CD4-positive, alpha-beta memory T cell (primary cell): ENCODE results near the gene B3GNT8. TPM values are rescaled to one million over a fixed set of nuclear protein-coding genes. Genes with fewer than 3 reads are reported as not detected.
A peak's percentile ranks its signal among the peaks of the same experiment; 100 is the strongest.

Experiments
- CTCF ChIA-PET: fragments of 350-600 bp; sonication (Branson Sonifier 250); formaldehyde crosslinking; loops from one replicate; lab custom pipeline; 2021; ENCODE audit warnings: inconsistent platforms; ENCODE audit not compliant: partially characterized antibody; lab: Charles Lee
- POLR2A ChIA-PET: fragments of 350-600 bp; sonication (Branson Sonifier 250); formaldehyde crosslinking; loops from one replicate; lab custom pipeline; 2021; ENCODE audit not compliant: partially characterized antibody; lab: Charles Lee
- DNase-seq, 5 donors: peaks; one replicate each; pipeline versions ENCODE4 v3.0.0 to v3.0.0-alpha.2; 2020 to 2022; ENCODE audit warnings: mixed read lengths in 1 of 5
- H3K27ac ChIP-seq: one replicate; pipeline ENCODE4 v1.7.0; 2013; ENCODE audit warnings: low read depth, low read length
- H3K27me3 ChIP-seq: 2 replicates; pipeline ENCODE4 v1.7.0; 2013; ENCODE audit warnings: mild to moderate bottlenecking, low read length, moderate library complexity; ENCODE audit not compliant: insufficient read depth
- H3K36me3 ChIP-seq: 2 replicates; pipeline ENCODE4 v1.7.0; 2013; ENCODE audit warnings: mild to moderate bottlenecking, low read length, moderate library complexity; ENCODE audit not compliant: insufficient read depth
- H3K4me1 ChIP-seq: 2 replicates; pipeline ENCODE4 v1.7.0; 2013; ENCODE audit warnings: mild to moderate bottlenecking, low read length, moderate library complexity; ENCODE audit not compliant: insufficient read depth
- H3K4me3 ChIP-seq, 2 donors: one replicate each; pipeline ENCODE4 v1.7.0; 2013; ENCODE audit warnings: low read length in 2 of 2, mild to moderate bottlenecking in 1 of 2
- H3K9me3 ChIP-seq, 2 donors: one replicate each; pipeline ENCODE4 v1.7.0; 2013; ENCODE audit warnings: low read length in 2 of 2, control low read depth in 1 of 2; ENCODE audit not compliant: control insufficient read depth in 1 of 2
- H3K27ac Mint-ChIP-seq, 7 donors: one replicate each; pipeline ENCODE4 v1.8.0; 2020 to 2021; ENCODE audit warnings: mixed read lengths in 7 of 7, mild to moderate bottlenecking in 6 of 7, inconsistent platforms in 3 of 7, moderate library complexity in 3 of 7
- H3K27me3 Mint-ChIP-seq, 2 donors: one replicate each; pipeline ENCODE4 v1.8.0; 2020 to 2021; ENCODE audit warnings: mixed read lengths in 2 of 2
- H3K36me3 Mint-ChIP-seq, 2 donors: one replicate each; pipeline ENCODE4 v1.8.0; 2020 to 2021; ENCODE audit warnings: mixed read lengths in 2 of 2, inconsistent platforms in 1 of 2, mild to moderate bottlenecking in 1 of 2
- H3K4me1 Mint-ChIP-seq, 4 donors: one replicate each; pipeline ENCODE4 v1.8.0; 2020 to 2021; ENCODE audit warnings: mixed read lengths in 4 of 4, mild to moderate bottlenecking in 1 of 4
- H3K4me3 Mint-ChIP-seq, 8 donors: one replicate each; pipeline ENCODE4 v1.8.0; 2020 to 2021; ENCODE audit warnings: mixed read lengths in 8 of 8, mild to moderate bottlenecking in 7 of 8, moderate library complexity in 6 of 8, inconsistent platforms in 3 of 8
- H3K9me3 Mint-ChIP-seq, 8 donors: one replicate each; pipeline ENCODE4 v1.8.0; 2020 to 2021; ENCODE audit warnings: mixed read lengths in 8 of 8, mild to moderate bottlenecking in 5 of 8, inconsistent platforms in 3 of 8, moderate library complexity in 1 of 8
- intact Hi-C: fragments of 100-400 bp; cut with micrococcal nuclease; formaldehyde crosslinking; loops from one replicate; pipeline ENCODE4 v1.15.1; 2023
- polyA plus RNA-seq, 2 donors: library from polyadenylated mRNA; unstranded; fragments of 300-500 nt; fragmentation: Illumina TruSeq; gene quantifications; one replicate each; pipeline ENCODE4 v1.2.3, GENCODE V29; 2021
- total RNA-seq, 2 experiments: library from RNA; stranded (reverse); gene quantifications; one replicate each; pipeline ENCODE4 v1.2.3, GENCODE V29; 2021

Gene B3GNT8
- total and polyA plus RNA-seq, 4 experiments from 2014 or later, result 0.64 to 7.1 (median 3.0) TPM

GRCh38 chr19:41443813-41444455 lies 16.8 kb upstream of the B3GNT8 start:
- CTCF ChIA-PET, result no interaction called here

DNA sequence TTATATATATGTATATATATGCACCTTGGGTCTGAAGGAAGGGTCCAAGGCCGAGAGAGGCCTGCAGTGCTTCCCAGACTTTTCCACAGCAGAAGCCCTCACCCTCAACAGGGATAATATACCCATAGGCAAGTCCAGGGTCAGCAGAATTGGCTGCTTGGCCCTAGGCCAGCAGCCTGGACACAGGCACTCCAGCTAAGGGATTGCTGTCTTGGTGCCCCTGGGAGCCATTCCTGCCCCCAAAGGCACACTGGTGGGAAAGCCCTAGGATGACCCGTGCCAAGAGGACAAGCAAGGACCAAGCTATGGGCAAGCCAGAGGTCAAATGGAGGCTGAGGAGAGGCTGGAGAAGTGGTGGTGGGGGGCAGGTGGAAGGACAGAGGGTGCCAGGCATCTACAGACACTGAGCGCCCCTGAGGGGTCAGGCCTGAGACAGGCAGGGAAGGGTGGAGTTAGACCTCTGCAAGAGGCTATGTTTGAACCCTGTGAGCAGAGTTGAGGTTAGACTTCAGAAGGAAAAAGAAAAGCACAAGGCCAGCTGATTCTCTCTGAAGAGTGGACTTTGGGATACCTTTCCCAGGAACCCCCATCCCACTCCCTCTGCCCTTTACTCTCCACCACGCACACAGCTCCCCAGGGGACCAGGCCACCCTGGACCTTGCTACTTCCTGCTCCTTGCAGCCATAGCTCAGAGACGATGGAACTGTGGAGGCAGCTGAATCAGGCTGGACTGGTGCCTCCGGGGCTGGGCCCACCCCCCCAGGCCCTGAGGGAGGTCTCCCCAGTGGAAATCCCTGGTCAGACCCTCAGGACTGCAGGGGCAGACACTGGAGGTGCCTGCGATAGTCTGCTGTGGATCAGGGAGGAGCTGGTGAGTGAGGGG lies 15.5 kb upstream of the B3GNT8 start, which contains the start of gene ERICH4:
ERICH4 (plus strand) TSS at position 684 of the 883 bp plus-strand sequence; CDS start at position 698, 14 bp downstream.
- CTCF ChIA-PET, result no interaction called here
- peaks cover 5 to 7% (median 6%) of the 10 kb centered on the region in 4 donors for H3K4me1 Mint-ChIP-seq
- intact Hi-C loops, result no loop called here

More at GRCh38 chr19:41443813-41444455, 16.8 kb upstream of the B3GNT8 start:
- no peak for DNase-seq
- Histone ChIP-seq H3K36me3 (no peaks in the 10 kb centered on the region), H3K27ac (no peak overlapping the region), H3K27me3 (no peaks in the 10 kb centered on the region), H3K9me3 (no peaks in the 10 kb centered on the region), H3K4me3 (no peak overlapping the region), H3K4me1 (peaks cover 13% of the 10 kb centered on the region)
- Mint-ChIP-seq H3K36me3 (no peaks in the 10 kb centered on the region), H3K27ac (no peak overlapping the region), H3K27me3 (peaks cover 8 to 13% of the 10 kb centered on the region in 2 donors), H3K4me3 (no peak overlapping the region), H3K4me1 (peaks cover 0 to 11% (median 3%) of the 10 kb centered on the region in 4 donors), H3K9me3 (peaks cover 0 to 1% (median 0%) of the 10 kb centered on the region in 8 donors)
- POLR2A ChIA-PET, result interaction anchor here (0.5 kb wide), 1 partner anchor 264 kb away, joined by 3 read pairs; no protein-coding TSS in a partner anchor
- intact Hi-C loops, result no loop called here

DNA sequence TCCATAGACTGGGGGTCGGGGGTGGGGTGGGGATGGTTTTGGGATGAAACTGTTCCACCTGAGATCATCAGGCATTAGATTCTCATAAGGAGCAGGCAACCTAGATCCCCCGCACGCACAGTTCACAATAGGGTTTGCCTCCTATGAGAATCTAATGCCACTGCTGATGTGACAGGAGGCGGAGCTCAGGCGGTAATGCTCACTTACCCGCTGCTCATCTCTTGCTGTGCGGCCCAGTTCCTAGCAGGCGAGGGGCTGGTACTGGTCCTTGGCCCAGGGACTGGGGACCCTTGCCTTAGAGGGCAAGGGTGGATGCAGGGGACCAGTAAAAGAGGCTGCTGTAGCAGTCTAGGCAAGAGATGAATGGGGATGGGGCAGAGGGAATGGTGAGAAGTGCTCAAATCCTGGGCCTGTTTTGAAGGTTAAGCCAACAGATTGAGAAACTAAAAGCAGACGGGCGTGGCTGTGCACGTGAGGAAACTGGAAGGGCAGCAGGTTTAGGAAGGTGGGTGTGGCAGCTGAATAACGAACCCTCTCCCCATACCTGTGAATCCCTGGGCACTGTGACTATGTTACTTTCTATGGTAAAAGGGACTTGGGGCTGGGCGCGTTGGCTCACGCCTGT lies 14.3 kb upstream of the B3GNT8 start:
- H3K27ac Mint-ChIP-seq, result peak overlapping the region in 2 of 7 donors; percentile 12 to 72
- Histone ChIP-seq H3K27ac (no peak overlapping the region), H3K36me3 (no peaks in the 10 kb centered on the region), H3K9me3 (no peaks in the 10 kb centered on the region), H3K4me1 (peaks cover 19% of the 10 kb centered on the region), H3K27me3 (no peaks in the 10 kb centered on the region), H3K4me3 (no peak overlapping the region)
- intact Hi-C loops, result loop anchor here (2.0 kb wide), 2 partner anchors 87 to 237 kb away; no protein-coding TSS in a partner anchor
- H3K9me3 Mint-ChIP-seq, result peaks cover 0 to 1% (median 0%) of the 10 kb centered on the region in 8 donors
- no peak for DNase-seq
- ChIA-PET POLR2A (no interaction called here), CTCF (interaction anchor here (0.6 kb wide), 1 partner anchor 10 kb away, joined by 3 read pairs; no protein-coding TSS in a partner anchor)
- H3K27me3 Mint-ChIP-seq, result peaks cover 7 to 9% of the 10 kb centered on the region in 2 donors
- no peak overlapping the region for H3K4me3 Mint-ChIP-seq
- peaks cover 4 to 11% (median 9%) of the 10 kb centered on the region in 4 donors for H3K4me1 Mint-ChIP-seq
- peaks cover 7% of the 10 kb centered on the region in 2 donors for H3K36me3 Mint-ChIP-seq

More for the DNA sequence above, 15.5 kb upstream of the B3GNT8 start, which contains the start of gene ERICH4:
- Histone ChIP-seq H3K27ac (no peak within 1 kb of the TSS), H3K27me3 (no peaks in the 10 kb centered on the region), H3K4me3 (no peak within 1 kb of the TSS), H3K4me1 (peaks cover 19% of the 10 kb centered on the region), H3K9me3 (no peaks in the 10 kb centered on the region), H3K36me3 (no peaks in the 10 kb centered on the region)
- POLR2A ChIA-PET, result no interaction called here
- no peak for DNase-seq
- Mint-ChIP-seq H3K36me3 (peaks cover 2% of the 10 kb centered on the region in 2 donors), H3K27me3 (peaks cover 8 to 13% of the 10 kb centered on the region in 2 donors), H3K9me3 (peaks cover 0 to 1% (median 0%) of the 10 kb centered on the region in 8 donors), H3K4me3 (peak within 1 kb of the TSS in 1 of 8 donors; percentile 73), H3K27ac (peak within 1 kb of the TSS in 2 of 7 donors; percentile 18 to 38)

GRCh38 chr19:41439441-41440222 lies 12.5 kb upstream of the B3GNT8 start, which contains the start of gene DMAC2:
DMAC2 (minus strand) TSS chr19:41439912; CDS start chr19:41439899, 13 bp downstream.
- Histone ChIP-seq H3K9me3 (no peaks in the 10 kb centered on the region), H3K27ac (peak within 1 kb of the TSS; percentile 85), H3K4me1 (peaks cover 19% of the 10 kb centered on the region), H3K36me3 (no peaks in the 10 kb centered on the region), H3K4me3 (peak within 1 kb of the TSS; percentile 80 to 93), H3K27me3 (no peaks in the 10 kb centered on the region)
- peak; percentile 87 to 97 (median 92) for DNase-seq
- Mint-ChIP-seq H3K9me3 (no peaks in the 10 kb centered on the region), H3K36me3 (peaks cover 8 to 9% of the 10 kb centered on the region in 2 donors), H3K4me3 (peak within 1 kb of the TSS in 3 of 8 donors; percentile 5 to 80 (median 27)), H3K4me1 (peaks cover 6 to 11% (median 10%) of the 10 kb centered on the region in 4 donors), H3K27ac (peak within 1 kb of the TSS in 4 of 7 donors; percentile 22 to 60 (median 25)), H3K27me3 (peaks cover 6 to 7% of the 10 kb centered on the region in 2 donors)
- intact Hi-C loops, result loop anchor here (1.0 to 2.0 kb wide), 5 partner anchors 12 to 235 kb away; partner anchors contain the start of genes B3GNT8, BCKDHA and EXOSC5
- POLR2A ChIA-PET, result interaction anchor here (0.6 to 2.2 kb wide), 20 partner anchors 8 to 776 kb away, joined by 3 to 20 read pairs (median 4); partner anchors contain the start of genes B9D2, CCDC97, HNRNPUL1 and TGFB1
- CTCF ChIA-PET, result interaction anchor here (0.5 to 3.9 kb wide), 15 partner anchors 8 to 646 kb away, joined by 3 to 39 read pairs (median 3); partner anchors contain the start of gene B9D2

DNA sequence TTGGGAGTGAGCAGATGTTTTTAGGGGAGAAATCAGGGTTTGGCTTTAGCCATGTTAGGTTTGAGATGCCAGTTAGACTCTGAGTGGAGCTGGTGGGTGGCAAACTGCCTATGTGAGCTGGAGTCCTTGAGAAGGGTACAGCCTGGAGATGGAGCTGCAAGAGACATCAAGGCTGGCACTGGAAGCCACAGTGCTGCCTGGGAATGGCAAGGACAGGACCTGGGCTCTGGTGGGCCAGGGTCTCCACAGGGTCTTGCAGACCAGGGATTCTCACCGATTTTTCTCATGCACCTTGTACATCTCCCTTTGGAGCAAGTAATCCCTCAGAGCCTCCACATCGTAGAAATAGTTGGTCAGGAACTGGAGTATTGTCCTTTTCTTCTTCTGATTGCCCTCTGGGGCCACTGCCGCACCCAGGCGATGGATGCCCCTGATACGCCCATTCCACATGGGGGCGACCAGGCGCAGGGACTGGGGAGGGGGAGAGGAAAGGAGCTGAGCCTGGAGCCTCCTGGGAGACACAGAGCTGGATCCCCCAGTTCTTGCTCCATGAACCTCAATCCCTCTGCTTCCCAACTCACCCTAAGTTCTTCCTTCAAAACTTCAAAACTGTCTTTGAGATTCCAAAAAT lies 10.9 kb upstream of the B3GNT8 start:
- no peaks in the 10 kb centered on the region for H3K27me3 ChIP-seq
- no peak overlapping the region for H3K4me3 ChIP-seq
- CTCF ChIA-PET, result interaction anchor here (3.9 kb wide), 1 partner anchor 12 kb away, joined by 39 read pairs; no protein-coding TSS in a partner anchor
- H3K9me3 ChIP-seq, result no peaks in the 10 kb centered on the region
- no peaks in the 10 kb centered on the region for H3K9me3 Mint-ChIP-seq
- peaks cover under 1% of the 10 kb centered on the region for H3K36me3 ChIP-seq
- intact Hi-C loops, result no loop called here
- H3K4me1 ChIP-seq, result peaks cover 19% of the 10 kb centered on the region
- DNase-seq, result no peak
- H3K27ac Mint-ChIP-seq, result peak overlapping the region in 4 of 7 donors; percentile 2 to 88 (median 70)
- H3K27me3 Mint-ChIP-seq, result no peaks in the 10 kb centered on the region
- no peak overlapping the region for H3K27ac ChIP-seq
- POLR2A ChIA-PET, result interaction anchor here (0.7 to 1.2 kb wide), 3 partner anchors 74 to 175 kb away, joined by 3 to 4 read pairs (median 3); partner anchors contain the start of gene B9D2
- H3K4me3 Mint-ChIP-seq, result peak overlapping the region in 6 of 8 donors; percentile 5 to 80 (median 54)
- H3K36me3 Mint-ChIP-seq, result peaks cover 11 to 17% of the 10 kb centered on the region in 2 donors
- peaks cover 10 to 13% (median 11%) of the 10 kb centered on the region in 4 donors for H3K4me1 Mint-ChIP-seq
